HuH-7.5 (cell line): ENCODE results near the gene RHBDD3.

ENCODE experiments used
- DNase-seq: peaks from one replicate; pipeline ENCODE4 v3.0.0; 2011; ENCODE audit warnings: low spot score

RHBDD3 gene

DNA sequence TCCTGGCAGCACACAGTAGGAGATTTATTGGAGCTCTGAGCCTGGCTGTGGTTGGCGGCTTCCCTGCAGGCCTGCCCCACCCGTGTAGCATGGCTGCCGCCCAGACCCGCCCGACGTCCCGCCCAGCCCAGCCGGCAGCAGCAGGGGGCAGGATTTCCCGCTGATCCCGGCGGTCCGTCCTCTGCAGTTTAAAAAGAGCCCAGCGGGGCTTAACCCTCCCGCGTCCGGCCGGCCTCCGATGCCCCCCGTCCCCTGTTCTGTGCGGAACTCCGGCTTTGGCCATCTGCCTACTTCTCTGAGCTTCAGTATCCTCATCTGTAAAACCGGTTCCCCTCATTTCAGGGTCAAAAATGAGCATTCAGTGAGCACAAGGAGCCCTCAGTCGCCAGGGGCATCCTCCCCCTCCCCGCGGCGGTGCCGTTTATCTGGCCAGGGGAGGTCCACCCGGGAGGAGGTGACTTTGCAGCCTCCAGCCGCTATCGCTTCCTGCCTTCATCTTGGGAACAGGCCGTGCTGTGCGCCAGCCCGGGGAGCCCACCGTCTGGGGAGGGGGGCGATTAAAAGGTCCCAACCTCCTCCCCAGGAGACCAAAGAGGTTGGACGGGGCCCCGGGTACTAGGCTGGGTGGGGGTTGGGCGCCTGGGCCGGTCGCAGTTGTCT lies 38.5 kb upstream of the RHBDD3 start, which contains the start of gene GAS2L1:
GAS2L1 (plus strand) TSS at position 476 of the 660 bp plus-strand sequence. CDS start 1,456 bp downstream, outside the sequence.
- DNase-seq: peak; percentile 100

DNA sequence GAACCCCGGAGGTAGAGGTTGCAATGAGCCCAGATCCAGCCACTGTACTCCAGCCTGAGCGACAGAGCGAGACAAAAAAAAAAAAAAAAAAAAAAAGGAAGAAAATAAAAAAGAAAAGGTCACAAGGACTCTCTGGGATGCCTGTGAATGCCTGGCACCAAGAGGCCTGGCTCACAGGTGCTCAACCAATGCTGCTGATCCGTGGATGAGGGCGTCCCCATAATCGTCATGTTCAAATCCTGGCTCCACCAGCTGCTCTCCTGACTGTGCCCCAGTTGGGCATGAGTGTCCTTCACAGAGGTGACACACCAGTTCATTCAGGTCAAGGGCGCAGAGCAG lies 38.0 kb upstream of the RHBDD3 start:
- no peak for DNase-seq

DNA sequence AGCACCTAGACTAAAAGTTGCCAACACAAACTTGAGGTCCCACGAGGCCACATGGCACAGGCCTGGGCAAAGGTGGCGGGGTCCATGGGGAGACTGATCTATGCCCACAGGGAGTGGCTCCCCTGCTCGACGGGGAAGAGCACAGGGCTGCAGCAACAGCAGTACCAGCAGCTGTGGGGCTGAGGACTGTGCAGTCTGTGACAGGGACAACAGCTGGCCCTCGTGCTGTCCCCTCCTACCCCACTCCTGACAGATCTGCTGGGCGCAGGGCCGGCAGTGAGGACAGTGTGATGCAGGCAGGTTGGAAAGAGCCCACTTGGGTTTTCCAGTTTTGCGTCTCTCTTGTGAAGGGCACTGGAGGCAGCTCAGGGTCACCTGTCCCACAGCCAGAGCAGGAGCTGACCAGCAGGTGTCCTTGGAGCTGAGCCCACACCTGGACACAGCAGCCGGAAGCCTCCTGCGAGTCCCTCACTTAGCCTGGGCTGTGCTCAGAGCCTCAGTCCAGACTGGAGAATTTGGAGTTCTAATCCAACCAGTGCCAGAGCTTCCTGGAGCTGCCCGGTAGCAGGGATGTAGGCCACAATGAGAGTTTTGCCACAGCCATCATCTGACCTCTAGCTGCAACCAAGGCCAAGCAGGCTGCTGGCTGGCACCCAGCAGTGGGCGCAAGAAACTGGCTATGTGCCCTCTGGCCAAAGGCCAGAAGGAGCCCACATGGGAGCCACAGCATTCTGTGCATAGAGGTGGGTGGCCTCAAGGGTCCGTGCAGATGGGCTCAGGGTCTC lies 35.1 kb upstream of the RHBDD3 start:
- no peak for DNase-seq

DNA sequence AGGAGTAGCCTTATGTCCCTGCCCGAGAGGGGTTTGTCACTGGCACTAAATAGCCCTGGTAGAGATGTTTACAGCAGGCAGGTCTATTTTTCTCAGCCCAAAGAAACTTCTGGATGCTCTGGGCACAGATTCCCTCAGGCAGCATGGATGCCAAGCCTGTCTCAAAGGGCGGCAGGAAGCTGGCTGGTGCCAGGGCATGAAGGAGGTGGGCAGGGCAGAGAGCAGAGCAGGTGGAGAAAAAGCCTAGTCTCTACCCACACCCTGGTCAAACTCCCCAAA lies 34.6 kb upstream of the RHBDD3 start:
- no peak for DNase-seq

DNA sequence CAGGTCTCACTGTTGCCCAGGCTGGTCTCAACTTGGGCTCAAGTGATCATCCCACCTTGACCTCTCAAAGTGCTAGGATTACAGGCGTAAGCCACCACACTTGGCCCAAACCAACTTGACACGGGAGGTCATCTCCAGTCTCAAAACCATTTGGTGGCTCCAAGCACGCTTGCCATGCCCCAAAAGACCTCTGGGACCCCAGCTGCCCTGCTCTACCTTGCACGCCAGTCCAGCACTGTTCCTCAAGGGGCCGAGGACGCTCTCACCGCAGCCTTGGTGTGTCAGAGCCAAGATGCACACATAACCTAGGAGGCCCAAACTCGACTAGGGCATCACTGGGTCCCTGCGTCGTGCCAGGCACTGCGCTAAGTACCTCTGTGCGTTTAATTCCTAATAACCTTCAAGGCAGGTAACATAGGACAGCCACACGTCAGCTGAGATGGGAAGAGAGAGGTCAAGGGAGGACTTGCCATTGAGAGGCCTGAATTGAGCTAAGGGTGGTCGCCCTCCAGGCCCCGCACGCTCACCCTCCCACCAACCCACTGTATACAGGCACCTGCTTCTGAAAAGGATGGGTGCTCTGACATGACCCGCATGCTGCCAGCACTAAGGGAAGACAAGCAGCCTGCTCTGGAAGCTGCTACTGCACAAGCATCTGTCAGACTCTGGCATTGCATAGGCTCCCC lies 34.1 kb upstream of the RHBDD3 start:
- DNase-seq: no peak

DNA sequence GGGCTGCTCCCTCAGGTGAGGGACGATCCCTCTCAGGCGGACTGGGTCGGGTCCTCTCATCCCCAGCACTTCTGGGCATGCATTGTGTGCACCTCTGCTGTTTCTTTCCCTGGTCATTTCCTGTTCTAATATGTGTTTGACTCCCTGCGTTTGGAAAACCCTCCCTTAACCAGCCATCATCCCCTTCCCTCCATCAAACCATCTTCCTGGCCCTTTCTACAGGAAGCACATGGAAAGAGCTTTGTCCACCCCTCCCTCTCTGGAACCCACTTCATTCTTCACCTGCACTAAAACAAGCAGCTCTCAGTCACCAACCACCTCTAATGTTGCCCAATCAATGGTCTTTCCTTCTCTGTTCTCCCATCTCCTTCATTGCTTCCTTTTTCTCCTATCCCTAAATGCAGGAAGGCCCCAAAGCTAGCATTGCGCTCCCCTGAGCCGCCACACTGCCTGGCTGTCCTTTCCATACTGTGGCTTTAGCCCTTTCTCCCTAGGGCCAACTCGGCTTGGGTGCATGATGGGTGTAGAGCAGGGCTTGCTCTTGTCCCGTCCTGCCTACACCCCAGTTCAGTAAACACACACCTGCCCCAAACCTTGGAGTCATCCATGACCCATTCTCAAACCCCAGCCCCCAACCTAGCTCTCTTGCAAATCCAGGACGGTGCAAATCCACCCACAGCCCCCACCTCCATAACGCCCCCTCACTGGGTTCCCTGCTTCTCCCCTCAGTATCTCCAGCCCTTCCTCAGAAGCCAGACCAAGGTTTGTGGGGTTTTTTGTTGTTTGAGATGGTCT lies 33.2 kb upstream of the RHBDD3 start:
- DNase-seq: no peak

DNA sequence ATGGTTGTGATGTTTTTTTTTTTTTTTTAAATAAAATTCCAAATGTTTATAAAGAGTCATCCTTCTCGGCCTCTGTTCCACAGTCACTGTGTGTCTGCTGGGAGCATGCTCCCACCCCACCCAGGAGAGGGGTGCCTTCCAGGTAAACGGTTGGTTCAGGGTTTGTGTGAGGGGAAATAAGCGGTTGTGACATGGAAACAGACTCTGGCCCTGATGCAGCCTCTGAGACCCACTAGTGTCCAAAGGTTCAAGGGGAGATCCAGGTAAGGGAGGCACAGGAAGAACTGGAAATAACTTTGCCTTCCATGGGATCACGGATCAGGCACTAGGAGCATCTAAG lies 32.7 kb upstream of the RHBDD3 start:
- no peak for DNase-seq

DNA sequence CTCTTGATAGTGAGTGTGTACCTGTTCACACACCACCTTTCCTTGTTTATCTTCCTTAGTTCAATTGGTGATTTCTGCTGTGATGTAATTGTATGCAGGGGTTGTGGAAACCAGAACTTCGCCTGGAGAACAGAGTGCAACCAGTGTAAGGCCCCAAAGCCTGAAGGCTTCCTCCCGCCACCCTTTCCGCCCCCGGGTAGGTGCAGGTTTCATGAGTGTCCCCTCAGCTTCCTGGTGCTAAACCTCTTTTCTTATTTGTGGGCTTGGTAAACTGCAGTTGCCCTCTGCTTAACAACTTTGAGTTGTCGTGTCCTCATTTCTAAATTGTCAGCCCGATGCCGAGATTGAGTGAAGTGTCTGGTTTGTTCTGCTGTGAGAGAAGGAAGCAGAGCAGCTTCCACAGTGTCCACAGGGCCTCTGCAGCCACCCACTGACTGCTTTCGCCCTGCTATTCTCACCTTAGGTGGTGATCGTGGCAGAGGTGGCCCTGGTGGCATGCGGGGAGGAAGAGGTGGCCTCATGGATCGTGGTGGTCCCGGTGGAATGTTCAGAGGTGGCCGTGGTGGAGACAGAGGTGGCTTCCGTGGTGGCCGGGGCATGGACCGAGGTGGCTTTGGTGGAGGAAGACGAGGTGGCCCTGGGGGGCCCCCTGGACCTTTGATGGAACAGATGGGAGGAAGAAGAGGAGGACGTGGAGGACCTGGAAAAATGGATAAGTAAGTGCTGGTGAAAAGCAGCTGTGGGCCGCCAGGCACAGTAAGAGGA lies 31.5 kb upstream of the RHBDD3 start:
- no peak for DNase-seq

DNA sequence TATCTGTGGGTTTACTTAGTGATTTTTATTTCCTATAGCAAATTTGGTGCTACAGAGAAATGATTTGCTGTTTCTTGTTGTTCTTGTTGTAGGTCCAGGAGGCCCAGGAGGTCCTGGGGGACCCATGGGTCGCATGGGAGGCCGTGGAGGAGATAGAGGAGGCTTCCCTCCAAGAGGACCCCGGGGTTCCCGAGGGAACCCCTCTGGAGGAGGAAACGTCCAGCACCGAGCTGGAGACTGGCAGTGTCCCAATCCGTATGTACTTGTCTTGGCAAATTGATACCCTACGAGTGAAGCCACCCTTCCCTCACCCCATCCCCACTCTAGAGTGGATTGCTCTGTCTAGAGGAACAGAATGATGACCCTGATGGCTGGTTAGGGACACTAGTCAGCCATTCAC lies 30.9 kb upstream of the RHBDD3 start:
- DNase-seq: no peak

DNA sequence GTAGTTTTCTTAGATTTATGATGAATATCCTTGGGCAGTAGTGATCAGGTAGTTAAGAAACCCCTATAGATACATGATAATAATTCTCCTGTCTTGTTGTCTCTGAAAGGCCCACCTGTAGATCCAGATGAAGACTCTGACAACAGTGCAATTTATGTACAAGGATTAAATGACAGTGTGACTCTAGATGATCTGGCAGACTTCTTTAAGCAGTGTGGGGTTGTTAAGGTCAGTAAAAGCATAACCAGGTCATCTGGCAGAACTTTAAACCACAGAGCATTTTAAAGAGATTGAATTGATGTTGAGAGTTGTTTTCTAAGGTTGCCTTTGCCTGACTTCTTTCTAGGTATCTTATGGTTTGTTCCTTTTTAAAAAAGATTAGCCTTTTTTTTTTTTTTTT lies 24.6 kb upstream of the RHBDD3 start:
- no peak for DNase-seq

DNA sequence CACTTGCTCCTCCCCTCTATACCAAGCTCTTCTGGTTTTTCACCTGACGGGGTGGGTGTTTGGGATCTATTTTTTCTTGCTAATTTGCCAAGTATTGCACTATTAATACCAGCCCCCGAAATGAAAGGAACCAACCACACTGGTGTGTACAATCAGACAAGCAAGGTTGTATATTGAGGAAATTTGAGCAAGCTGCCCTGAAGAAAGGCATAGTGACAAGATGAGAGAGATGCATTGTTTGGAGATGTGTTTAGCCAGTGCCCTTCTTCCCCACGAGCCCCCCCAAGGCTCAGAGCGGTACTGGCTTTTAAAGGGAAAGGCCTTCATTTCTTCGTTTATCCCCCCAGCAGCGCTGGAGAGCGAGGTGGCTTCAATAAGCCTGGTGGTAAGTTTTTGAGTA lies 23.4 kb upstream of the RHBDD3 start:
- DNase-seq: no peak

DNA sequence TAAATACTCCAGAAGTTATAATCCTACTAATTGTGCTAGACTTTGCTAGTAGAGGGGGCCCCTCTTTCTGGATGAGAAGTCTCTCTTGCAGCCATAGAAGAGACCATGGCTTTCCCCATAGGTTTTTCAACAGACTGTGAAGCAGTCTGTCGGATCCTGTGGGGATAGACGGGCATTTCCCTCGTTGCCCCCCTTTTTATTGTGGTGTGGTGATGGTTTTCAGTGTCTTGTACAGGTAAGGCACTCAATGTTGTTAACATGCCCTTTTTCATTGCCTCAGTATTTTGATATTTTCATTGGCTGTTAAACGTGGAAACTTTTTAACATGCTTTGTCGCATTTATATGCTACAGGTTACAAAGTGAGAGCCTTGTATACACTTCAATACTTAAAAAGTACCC lies 22.3 kb upstream of the RHBDD3 start:
- DNase-seq: no peak

DNA sequence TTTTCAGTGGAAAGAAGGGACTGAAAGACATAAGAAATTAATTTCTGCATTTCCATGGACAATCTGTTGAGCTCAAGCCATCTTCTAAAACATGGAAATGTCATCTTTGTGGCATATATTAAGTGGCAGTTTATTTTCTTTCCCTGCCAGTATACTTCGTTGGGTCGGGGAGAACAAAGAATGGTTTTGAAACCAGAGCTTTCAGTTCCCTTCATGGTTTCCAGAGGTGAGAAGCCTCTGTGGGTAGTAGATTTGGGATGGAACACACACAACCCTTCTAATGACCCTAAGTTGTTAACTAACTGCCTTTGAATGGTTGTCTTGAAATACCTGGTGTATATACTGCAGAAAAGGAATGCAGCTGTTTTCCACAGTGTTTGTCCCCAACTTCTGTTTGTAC lies 21.1 kb upstream of the RHBDD3 start:
- DNase-seq: no peak

DNA sequence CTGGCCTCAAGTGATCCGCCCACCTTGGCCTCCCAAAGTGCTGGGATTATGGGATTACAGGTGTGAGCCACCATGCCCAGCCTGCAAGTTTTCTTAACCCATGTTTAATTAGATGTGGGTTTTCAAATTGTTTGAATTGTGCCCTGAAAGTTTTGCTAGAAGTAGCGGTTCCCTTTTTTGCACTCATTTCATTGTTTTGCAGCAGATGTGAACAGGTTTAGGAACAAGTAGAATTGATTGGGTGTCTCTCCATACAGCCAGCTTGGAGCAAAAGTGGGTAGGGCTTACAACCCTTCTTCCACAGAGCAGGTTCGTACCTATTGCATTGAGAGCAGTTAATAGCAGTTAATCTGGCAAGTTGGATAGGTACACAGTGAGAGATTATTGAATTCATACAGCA lies 16.4 kb upstream of the RHBDD3 start:
- DNase-seq: no peak

DNA sequence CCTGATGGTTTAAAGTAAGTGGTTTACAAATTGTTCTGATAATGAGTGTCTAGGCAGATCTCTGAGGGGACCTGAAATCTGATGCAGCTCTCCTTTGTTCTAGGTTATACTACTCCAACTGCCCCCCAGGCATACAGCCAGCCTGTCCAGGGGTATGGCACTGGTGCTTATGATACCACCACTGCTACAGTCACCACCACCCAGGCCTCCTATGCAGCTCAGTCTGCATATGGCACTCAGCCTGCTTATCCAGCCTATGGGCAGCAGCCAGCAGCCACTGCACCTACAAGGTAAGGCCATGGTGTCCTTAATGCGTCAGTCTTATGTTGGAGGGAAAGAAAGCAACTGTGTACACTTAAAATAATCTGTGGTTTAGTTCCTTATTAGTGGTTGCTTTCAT lies 10.1 kb upstream of the RHBDD3 start:
- DNase-seq: no peak

DNA sequence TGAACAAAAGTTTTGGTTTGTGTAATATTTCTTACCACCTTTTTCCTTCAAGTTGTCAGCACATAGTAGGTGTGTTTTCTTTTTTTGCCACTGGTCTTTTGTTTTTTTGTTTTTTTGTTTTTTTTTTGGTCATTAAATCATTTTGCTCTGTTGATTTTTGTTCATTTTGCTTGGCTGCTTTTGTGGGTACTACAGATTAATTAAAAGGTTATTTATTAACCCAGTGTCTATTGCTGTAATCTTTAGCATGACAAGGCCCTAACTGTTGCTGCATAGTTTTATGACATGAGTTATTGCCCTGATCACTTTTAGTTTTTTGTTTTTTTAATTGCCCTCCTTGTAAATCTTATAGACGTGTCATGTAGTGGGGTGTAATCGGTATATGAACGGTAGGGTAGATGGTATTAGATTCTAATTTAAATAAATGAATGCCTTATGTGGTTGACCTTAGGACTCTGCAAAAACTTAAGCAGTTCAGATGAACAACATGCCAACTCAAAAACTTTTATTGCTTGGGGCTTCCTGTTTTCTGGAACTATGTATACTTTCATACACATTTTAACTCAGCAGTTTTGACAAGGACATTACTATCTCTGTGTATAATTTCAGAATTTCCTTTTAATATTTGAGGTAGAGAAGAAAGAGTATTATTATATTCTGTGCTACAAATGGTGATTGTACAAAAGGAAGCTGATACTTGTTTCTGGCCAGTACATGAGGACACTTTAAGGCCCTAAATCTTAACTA lies 8.2 kb upstream of the RHBDD3 start:
- DNase-seq: no peak

DNA sequence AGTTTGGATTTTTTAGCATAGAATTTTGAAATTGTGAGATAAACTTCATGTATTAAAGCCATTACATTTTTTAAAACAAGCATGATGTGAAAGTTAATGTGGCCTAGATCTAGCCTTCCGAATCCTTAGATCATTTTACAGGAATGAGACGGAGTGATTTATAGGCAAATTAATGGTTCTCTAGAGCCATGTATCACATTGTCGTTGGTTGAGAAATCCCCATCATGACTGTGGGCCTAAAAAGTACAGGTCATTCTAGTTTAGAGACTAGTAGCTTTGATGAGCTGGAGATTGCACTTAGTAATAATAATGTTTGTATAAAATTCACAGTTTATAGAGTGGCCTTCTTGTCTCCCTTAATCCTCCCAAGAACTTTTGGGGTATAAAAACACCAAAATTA lies 7.4 kb upstream of the RHBDD3 start:
- DNase-seq: no peak

DNA sequence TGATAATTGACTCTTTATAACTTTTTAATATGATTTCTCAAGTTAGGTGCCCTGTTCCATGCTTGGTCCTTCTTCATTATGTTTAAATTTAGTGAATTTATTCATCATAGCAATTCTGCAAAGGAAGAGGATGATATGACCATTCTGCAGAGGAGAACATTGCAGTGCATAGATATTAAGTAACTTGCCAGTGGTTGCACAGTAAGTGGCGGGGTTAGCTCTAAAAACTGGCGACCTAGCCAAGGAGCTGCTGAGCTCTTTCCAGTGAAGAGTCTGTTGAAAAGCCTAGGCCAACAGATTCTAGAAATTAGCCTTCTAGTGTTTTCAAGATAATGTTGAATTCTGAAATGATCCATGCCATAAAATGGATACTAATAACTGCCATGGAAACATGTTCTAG lies 4.8 kb upstream of the RHBDD3 start:
- no peak for DNase-seq

DNA sequence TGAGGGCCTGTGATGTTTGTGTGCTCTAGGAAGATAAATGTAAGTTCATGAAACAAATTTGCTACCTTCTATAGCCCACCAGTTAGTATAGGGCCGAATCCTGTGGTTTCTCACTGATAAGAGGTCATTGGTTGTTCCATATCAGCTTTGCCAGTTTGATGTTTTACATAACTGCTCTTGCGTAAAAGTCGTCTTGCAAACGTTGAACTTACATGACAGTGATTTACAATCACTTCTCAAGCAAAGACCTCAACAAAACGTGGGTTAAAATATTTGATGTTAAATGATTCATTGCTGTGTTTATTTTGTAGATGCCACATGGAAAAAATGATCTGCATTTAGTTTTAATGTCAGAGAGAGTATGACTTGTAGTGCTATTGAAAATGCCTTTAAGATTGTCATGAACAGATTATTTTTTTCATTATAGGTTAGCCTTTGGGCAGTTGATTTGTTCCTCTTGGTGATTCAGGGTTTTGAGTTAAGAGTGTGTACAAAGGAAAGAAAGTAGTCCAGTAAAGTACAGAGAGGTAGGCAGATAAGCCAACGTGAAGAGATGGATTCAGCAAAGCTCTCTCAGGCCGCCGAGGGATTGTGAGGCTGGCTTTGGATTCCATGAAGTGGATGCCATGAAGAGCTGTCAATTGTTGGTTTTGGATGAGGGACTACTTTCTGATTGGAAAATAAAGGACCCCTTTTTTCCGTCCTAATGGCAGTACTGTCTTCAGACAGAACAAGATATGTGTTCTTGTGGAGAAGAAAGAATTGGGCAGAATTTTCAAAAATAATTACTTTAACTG lies 2.9 kb upstream of the RHBDD3 start:
- no peak for DNase-seq

DNA sequence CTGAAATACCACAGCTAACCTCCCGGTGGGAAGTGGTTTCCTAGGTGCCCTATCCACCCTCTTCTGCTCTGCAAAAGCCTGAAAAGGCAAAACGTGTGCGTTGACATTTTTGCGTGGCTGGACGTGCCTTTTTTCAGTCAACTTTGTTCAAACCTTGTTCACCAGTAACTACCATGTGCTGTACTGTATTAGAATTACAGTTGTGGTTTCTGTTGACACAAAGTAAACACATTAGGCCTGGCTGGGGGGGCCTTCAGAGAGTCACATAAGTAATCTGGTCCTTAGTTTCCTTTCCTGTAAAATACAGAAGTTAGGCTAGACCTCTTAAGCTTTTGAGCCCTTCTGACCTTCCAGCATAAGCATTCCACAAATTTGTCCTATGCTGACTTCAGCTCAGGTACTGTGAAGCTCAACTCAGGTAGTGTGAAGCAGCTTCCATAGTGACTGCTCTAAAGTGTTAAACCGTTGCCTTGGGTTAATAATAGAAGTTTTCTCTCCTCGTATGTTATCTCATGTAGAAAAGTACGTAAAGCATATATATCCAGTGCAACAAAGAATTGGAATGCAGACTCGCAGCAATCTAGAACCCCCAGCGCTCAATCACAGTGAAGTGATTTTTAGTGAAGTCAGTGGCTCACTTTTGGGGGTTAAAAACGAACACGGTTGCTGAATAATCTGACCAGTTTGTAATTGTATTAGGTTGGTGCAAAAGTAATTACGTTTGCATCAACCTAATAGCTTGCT lies 2.1 kb upstream of the RHBDD3 start:
- no peak for DNase-seq
